HG03575 (cell line): Measurements from ENCODE around the gene TWIST1.

ENCODE experiments used
- ATAC-seq: cut with Tn5 transposase; IDR thresholded peaks from one replicate; pipeline ENCODE4 v1.9.1; 2021; ENCODE audit not compliant: unreplicated experiment, insufficient number of reproducible peaks, low FRiP score; ENCODE audit errors: extremely low read depth

Gene TWIST1

GRCh38 chr7:19117091-19117869 lies at the start of gene TWIST1:
Gene TWIST1 (minus strand): TSS chr7:19117636. CDS start chr7:19117321, 315 bp downstream.
- no peak for ATAC-seq

DNA sequence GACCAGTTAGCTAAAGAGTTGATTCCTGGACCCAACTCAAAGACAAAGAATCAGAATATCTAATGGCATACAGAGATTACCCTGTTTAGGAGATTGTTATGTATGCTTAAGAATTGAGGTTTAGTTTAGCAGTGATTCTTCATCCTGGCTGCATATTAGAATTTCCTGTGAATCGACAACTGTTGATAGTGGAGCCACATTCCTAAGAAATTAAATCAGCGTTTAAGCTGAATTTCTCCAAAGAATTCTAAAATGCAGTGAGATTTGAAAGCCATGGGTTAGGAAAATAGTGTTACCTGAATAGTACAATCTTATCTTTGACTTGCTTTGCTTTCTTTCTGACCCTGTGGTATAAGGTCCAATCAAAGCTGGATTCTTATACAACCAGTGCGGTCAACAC lies 44.2 kb upstream of the TWIST1 start:
- ATAC-seq, result no peak

DNA sequence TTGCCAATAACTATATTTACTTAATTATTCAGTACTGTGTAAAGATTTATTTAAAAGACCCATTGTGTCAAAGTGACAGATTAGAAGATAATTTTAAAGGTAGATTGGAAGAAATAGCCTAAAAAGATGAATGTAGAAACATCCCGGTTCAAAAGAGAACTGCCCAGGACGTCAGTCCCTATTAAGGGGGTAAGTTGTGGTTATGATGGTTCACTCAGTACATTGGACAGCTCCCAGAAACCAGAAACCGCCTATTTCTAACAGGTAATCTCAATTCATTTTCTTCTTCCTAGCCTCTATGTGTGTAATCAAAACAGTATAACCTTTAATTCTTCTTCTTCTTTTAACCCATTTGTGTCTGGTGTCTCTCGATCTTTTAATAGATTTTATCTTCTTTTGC lies 29.3 kb upstream of the TWIST1 start:
- ATAC-seq, result no peak

GRCh38 chr7:19145434-19146115 lies 28.1 kb upstream of the TWIST1 start:
- no peak for ATAC-seq

- ATAC-seq, result no peak
Observed at GRCh38 chr7:19144661-19145433, 27.4 kb upstream of the TWIST1 start, which contains the start of gene FERD3L. Gene FERD3L (minus strand): TSS chr7:19145421. CDS start chr7:19145362, 59 bp downstream.

- ATAC-seq, result no peak
Observed at GRCh38 chr7:19143881-19144574, 26.6 kb upstream of the TWIST1 start.

GRCh38 chr7:19139706-19140327 lies 22.4 kb upstream of the TWIST1 start:
- no peak for ATAC-seq

DNA sequence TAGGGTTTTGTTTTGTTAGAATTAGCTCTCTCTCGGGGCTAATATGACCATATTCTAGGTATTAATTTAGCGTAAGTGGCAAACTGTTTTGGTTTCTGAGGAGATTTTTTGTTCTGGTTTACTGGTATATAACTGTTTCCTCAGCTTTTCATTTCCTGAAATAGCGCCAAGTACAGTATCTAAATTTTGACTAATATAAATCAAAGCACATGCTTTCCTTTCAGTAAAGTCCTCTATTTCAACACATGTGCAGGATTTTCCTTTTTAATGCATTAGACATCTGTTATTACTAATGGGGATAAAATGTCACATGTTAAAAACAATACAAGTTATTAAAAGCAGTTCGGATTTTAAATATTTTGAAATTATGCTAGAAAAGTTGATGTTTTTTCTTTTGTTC lies 16.4 kb upstream of the TWIST1 start:
- no peak for ATAC-seq

DNA sequence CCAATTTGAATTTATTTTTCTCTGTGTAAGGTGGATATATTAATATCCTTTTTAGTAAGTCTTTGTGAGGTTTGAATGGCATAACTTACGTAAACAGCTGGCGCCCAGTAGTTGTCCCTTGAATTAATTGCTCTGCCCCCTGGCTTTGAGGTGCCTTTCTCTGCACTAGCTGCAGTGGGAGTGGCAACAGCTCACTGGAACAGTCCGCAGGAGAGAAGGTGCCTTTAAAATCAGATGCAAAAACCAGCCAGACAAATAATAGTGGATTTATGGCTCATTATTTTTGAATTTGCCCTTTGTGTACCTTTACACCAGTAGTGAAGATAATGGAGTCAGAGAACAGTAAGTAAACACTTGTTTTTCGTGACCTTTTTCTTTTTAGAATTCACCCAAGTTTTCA lies 16.0 kb upstream of the TWIST1 start:
- ATAC-seq, result no peak

DNA sequence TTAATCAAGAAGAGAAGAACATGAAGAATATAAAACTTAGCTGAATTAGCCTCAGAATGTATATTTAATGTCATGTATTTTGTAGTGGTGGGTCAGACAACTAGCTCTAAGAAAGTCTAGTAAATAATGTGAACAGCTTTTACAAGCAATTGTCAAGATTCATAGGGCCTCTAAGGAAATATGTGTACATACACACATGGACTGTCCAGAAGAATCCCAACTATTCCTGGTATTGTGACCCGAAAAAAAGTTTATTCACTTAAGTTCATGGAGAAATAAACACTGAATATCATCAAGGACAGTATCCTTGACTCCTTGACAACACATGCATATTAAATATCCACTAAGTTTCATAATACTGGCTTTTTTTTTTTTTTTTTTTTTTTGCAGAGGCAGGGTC lies 11.4 kb upstream of the TWIST1 start:
- no peak for ATAC-seq

GRCh38 chr7:19121977-19122588 lies 4.6 kb upstream of the TWIST1 start:
- no peak for ATAC-seq

GRCh38 chr7:19119870-19120486 lies 2.5 kb upstream of the TWIST1 start:
- ATAC-seq, result no peak

DNA sequence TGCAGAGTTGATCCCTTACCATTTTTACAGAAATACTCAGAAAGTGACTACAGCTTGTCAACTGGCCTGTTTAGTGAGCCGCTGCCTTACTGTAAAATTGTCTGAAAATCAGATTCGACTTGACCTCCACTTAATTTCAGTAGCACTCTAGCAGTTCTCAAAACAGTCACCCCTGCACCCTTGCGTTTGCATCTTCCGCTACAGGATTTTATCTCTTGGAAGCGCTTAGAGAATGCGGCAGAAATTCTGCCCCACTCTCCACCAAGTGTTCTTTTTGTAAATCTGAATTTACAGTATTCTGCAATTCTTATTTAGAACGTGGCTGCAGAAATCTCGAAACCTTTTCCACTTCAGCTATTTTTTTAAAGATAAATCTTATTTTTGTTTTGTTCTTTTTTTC lies 1.9 kb upstream of the TWIST1 start:
- ATAC-seq, result no peak

- no peak for ATAC-seq
Observed at GRCh38 chr7:19118636-19119371, 1.4 kb upstream of the TWIST1 start.

- no peak for ATAC-seq
Observed at GRCh38 chr7:19117870-19118608, 603 bp upstream of the TWIST1 start.

DNA sequence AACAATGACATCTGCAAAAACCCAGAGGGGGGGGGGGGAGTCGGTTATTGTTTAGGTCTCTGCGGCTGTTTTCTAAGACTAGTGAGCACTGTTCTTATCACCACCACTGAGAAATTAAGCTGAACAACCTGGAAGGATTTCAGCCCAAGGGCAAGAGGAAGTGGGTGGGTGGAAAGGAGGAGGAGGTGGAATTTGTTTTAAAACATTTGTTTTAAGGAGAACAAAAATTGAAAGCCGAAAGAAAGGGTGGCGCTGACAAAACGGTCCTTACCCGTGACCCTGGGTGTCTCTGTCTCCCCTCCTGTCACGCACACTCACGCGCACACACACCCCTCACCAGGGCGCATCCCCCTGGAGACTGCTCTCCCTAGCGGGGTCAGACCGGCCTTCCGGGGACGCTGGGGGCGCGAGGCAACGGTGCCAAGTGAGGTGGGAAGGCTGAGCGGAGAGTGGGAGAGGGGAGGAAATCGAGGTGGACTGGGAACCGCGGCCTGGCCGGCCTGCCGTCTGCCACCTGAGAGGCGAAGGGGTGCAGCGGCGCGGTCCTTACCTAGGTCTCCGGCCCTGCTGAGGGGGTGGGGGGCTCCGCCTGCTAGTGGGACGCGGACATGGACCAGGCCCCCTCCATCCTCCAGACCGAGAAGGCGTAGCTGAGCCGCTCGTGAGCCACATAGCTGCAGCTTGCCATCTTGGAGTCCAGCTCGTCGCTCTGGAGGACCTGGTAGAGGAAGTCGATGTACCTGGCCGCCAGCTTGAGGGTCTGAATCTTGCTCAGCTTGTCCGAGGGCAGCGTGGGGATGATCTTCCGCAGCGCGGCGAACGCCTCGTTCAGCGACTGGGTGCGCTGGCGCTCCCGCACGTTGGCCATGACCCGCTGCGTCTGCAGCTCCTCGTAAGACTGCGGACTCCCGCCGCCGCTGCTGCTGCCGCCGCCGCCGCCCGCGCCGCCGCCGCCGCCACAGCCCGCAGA lies 1.0 kb downstream of the TWIST1 start:
- ATAC-seq, result no peak
